Left forelimb (tissue), 1 donor: ENCODE data around the gene FILIP1L.

ENCODE experiments used
- DNase-seq: peaks from one replicate; pipeline ENCODE4 v3.0.0-alpha.2; 2018; ENCODE audit warnings: low spot score

The FILIP1L gene

DNA sequence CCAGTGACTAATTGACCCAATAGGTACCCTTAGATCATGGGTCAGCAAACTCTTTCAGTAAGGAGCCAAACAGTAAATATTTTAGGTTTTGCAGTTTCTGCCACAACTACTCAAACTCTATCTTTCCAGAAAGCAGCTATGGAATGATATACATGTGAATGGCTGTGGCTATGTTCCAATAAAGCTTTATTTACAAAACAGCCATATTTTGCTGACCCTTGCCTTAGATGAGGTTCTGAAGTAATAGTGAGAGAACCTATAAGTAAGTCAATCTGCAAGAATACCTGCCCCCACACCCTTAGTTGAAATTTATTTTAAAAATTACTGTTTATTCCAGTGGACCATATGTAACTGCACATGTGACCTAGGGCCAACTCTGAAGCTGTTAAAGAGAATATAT is 162.6 kb downstream of the FILIP1L start:
- DNase-seq: no peak

DNA sequence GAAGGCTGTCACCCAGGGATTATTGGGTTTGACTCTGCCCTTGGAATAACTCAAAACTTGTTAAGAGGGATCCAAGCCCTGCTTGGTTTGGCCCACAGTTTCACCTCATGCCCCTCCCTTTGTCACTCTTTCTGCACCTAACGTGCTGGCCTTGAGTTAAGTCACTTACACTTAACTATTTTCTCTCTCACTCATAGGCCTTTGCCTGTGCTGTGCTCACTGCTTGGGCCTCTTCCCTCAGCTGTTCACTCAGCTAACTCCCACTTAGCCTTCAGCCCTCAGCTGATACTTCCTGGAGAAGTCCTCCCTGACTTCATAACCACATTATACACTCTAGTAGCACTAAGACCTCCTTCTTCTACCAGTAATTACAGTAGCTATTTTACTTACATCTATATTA is 163.4 kb downstream of the FILIP1L start:
- no peak for DNase-seq

DNA sequence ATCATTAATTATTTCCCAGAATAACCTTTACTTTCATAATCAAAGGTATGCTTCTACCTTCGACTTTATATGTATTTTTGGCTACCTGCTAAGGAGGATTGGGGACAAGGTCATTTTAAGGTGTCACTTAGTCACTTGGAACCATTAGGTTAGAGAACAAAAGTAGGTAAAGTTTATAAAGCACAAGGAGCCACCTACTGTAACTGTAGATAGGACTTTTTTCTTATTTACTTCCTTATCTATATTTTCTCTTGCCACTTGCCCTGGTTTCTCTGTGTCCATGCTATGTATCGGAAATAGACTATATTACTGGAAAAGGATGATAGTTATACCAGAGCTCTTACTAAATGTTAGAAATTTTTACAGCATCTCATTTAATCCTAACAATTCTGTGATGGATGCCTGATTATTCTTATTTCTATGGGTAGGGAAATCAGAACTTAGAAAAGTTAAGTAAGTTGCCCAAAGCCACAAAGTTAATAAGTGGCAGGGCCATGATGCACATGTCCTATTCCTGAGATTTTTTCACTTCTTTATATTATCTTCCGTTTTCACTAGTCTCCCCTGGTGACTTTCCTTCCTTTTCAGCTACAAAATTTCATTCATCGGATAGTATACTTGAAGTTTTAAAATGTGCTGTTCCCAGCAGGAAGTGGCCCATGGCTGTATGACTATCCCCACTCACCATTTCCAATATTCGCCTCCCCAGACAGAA is 164.2 kb downstream of the FILIP1L start:
- no peak for DNase-seq

DNA sequence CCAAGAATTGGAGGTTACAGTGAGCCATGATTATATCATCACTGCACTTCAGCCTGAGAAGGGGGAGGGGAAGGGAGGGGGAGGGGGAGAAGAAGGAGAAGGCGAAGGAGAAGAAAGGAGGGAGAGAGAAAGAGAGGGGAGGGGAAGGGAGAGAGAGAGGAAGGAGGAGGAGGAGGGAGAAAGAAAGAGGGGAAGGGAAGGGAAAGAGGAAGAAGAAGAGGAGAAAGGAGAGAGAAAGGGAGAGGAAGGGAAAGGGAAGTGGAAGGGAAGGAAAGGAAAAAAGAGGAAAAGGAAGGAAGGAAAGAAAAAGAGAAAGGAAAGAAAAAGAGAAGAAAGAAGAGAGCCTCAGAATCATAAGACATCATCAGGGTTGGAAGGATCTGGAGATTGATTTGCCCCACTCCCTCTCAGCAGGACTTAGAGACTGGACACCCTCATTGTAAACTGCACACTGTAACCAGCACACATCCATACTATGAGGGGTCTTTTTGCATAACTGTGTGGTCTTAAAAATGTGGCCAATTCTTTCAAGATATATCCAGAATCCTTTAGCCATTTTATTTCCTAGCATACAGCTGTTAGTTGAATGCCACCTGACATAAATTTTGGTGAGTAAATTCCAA is 165.7 kb downstream of the FILIP1L start:
- no peak for DNase-seq

DNA sequence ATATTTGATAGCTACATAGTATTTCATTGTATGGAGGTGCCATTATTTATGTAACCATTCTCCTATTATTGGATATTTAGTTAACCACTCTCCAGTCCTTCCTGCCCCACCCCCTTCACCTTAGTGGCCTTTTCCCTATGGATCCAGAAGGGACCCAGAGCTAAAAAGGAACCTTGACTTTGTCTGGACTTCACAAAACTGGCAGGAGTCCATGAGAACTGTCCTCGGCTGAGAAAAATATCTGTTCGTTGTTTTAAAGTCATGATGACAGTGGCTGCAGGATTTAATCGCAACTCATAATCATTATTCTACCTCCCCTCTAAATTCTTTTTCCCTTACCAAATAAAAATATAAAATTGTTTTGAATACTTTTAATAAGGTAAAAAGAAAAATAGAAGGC is 166.9 kb downstream of the FILIP1L start:
- DNase-seq: no peak

DNA sequence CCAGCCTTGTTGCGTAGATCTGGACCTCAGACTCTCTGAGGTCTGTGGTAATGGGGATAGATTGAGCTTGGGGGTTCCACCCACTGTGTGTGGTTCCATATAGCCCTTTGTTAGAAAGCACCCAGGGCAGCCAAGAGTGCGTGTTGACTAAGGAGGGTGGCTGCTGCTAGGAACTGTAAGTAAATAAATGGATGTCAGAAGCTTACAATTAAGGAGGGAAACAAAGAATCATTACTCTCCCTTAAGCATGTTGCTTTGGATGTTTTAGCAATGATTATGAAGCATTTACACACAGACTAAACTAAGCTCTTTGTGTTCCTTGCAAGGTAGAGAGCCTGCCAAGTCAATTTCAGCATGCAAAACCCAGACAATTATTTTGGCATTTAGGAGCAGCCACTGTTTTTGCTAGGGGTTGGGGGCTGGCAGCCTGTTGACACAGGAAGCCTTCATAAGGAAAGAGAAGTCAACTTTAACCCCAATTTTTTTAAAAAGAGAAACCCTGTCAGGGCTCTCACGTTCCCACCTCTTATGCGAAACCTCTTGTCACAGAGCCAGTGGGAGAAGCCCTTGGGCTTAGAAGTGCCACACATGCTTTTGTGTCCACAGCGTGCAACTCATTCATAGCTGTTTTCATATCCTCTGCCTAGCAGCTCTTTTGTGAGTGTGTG is 168.8 kb downstream of the FILIP1L start:
- no peak for DNase-seq

DNA sequence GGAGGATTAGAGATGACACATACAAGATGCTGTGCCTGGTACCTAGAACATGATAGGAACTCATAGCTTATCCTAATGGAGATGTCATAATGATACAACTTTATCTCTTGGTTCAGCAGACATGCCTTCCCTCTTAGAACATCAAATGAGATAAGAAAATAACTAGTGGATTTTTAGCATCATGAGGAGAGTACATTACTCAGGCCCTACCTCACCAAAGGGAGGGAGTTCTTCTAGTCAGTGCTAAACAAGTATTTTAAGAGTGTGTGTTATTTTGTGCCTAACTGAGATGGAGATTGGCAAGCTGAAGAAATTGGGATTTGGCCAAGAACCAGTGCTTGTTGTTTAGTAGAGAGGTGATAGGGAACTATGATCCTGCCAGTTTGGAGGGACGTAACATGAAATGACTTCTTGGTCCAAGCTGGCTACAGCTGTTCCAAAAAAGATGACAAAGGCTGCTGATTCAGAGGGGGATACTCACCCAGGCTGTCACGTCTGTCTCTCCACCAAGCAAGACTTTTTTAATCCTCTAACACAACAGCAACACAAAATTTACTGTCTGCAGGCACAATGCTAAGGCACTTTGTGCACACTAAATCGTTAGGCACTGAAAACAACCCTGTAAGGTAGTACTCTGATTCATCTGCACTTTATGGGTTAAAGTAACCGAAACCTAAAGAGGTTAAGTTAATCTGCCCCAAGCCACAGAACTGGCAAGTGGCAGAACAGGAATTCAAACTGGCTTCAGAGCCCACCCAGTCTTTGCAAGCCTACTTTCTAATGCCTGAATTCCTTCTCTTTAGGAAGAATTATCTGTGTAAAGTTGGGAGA is 170.2 kb downstream of the FILIP1L start:
- DNase-seq: no peak

DNA sequence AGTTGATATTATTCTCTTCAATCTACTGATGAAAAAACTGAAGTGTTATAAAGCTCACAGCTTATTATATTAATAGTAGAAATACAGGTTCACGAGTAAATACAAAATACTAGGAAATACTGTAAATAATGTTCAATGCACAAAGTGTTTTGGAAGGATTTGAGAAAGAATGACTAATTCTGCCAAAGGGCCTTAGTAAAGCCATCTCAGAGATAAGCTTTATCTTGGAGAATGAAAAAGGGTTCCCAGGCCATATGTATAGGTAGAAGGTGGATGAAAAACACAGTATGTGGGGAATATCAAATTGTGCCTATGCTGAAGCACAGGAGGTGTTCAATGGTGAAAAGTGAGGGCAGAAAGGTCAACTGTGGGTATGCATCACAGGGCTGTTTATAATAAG is 173.1 kb downstream of the FILIP1L start:
- DNase-seq: no peak

DNA sequence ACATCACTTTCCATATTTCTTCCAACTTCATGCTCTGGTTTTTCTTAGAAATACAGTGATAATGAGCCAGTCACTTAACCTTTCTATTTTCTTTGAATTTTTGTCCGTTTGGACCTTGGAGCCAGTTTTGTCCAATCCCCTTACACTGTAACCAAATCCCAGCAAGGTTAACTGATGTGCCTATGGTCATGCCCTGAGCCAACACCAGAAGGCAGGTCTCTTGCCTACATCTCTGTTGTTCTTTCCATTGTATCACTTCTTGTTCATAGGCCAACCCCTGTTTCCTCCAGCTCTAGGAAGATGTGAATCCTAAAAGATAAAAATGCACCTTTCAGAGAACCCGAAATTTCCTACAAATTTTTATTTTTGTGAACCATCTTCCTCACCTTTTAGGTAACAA is 174.0 kb downstream of the FILIP1L start:
- DNase-seq: no peak

DNA sequence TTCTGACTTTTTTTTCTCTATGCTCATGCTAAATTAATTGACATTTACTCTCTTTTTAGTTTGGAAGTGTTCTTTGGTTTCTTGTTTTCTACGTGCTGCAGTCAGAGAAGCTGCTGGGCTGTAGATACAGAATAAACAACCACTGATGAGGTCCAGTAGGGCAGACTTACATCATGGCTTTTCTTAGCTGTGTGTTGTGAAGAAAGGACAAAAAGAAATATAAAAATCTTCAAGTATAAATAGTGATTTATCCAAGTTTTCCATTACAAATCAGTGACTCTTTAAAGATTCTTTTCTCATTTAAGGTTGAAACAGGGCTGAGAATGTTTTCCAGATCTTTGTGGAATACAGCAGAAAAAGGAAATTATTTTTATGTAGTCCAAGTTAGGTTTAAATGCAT is 174.4 kb downstream of the FILIP1L start:
- no peak for DNase-seq

DNA sequence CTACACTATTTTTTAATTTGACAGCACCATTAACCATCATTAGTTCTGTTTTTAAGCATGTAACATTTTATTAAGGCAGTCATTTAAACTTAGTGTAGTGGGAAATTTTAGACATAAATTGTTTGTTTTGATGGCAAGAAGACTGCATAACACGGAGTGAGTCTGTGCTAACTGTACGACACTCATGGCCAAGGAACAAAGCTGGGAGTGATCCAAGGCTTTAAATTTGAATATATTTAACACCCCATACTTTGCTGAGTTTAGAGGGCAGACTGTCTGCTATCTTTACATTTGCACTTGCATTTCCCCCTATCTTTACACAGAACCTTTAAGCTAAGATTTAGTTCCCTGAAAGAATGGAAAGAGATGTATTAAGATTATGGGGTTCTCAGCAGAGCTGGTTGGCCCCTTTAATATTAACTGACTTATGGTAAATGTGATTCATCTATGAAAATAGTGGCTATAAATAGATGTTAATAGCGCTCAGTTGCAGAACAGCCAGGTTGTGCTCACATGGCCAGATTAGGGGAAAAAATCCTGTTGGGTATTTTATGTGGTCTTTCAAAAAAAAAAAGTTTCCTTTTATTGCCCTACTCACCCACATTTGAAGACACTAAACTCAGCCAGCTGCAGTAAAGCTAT is 175.9 kb downstream of the FILIP1L start:
- DNase-seq: no peak

DNA sequence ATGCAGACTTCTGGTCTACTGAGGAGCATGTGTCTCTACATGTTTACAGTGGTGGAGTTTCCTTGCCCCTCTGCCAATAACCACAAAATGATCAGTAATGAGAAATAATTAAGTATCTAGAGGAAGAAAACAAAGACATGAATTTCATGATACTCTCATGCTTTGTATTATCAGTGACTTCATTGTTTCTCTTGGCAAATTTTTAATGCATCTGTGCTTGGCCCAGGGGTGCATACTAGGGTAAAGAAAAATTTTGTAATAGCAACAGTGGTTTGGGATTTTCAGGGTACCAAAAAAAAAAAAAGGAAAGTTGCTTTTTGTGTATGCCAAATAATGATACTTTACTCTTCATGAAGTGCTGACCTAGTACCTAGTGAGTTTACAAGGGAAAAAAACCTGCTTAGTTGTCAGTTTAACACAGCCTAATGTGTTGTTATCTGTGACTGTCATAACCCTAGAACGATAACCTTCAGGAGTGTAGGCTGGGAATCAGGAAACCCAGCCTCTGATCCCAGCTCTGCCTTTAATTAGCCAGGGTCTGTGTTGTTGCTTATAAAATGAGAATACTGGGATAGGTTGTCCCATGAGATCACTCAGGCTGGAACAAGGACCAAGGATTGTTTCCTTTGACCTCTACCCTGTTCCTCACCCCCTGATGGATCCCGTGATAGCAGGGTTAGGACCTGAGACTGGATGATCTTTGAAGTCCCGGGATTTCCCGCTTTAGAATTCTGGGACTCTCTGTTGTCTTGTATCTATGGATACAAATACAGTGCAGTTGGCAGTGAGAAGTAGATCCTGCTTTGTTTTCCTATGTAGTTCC is 179.1 kb downstream of the FILIP1L start:
- DNase-seq: no peak

DNA sequence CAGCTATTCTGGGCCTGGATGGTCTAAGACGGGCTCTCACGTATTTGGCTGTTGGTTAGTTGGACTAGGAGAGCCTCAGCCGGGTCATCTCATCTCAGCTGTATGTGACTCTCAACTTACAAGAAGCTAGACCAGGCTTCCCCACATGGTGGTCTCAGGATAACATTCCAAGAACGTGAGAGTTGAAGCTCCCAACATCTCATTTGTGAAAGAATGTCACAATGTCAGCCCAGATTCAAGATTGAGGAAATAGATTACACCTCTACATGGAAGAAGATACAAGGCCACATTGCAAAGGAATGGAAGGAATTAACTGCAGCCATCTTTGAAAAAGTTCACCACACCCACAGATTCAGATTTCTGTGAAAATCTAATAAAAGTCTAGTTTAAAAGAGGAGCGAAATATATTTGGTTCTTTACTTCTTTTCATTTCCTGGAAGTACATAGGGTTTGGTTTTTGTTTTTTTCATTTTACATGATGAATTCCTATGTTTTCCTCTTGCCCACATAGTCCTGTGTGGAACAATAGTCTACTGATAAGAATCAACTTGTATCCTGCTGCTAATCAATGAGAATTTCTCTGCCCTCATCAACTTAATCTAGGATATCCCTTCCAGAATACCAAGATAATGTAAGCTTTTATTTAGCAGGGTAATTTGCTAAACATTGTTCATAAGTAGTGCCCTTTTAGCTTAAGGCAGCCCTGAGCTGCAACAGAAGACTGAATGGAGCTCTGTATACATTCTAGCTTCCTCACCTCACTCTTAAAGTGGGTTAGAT is 180.1 kb downstream of the FILIP1L start:
- no peak for DNase-seq

DNA sequence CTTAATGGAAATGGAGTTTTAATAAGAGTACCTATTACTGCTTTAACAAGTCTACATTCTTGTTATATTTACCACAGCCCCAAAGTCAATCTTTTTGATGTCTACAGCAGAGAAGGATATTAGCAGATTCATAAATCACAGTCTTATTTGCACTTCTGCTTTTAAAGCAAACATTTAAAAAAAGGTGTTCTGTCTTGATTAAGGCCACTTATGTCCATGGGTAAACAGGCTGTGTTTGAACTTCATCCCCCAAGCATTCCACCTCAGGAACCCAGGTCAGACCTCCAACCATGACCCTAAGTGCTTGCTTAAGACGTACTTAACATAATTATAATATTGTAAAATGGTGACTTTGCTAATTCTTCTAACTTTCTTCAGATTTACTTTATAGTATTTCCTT is 183.2 kb downstream of the FILIP1L start:
- no peak for DNase-seq

DNA sequence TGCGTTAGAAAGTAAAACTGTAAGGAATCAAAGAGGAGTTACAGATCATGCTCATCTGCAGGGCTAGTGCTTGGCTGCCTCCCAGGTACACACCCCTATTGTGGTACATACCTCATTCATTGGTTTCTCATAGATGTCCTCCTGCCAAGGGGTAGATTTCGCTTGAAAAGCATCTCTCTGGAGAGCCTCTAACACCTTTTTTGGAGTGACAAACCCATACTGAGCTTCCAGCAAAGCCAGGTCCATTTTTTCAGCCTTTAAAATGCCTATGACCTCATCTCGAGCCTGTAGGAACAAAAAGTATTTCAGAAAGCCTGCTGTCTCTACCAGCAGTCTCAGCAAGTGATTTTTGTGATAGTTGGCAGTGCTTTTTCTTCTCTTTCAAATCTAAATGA is 184.6 kb downstream of the FILIP1L start:
- DNase-seq: peak; percentile 80

DNA sequence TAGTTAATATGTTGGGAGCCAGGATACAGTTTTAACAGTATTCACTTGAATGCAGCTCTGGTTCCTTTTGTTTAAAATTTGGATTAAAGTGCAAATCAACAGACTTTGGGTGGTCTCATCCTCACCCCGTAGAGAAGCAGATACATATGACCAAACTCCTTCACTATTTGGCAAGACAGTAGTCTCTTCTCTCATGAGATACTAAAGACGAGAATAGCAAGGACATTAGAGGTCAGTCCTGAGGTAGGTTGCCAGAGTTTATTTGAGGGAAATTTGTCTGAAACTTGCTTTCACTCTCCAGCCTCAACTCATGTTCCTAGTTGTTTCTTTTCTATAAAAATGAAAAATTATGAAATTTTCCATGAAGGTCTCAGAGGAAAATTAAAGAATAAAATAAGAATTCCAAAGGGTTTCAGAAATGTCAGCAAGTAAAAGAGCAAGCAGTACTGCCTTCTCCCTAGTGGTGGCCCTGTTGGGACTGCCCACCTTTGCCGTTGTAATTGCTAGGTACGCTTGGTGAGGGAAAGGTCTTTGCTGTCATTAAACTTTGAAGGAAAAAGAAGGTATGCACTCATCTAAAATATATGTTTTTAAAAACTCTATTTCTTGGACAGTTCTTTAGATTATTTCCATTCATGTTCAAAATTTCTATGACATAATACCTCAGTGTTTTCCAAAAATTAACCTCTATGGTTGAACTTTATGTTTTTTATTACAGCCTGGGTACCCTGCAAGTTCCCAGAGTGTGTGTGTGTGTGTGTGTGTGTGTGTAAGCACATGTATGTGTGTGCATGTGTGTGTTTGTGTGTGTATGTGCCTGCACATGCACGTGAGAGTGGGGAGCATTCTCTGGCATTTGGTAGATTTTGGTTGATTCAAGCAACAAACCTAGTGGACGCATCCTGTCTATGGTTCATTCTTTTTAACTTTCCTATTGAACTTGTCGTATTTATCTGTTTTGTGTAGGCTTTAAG is 185.2 kb downstream of the FILIP1L start:
- DNase-seq: no peak

DNA sequence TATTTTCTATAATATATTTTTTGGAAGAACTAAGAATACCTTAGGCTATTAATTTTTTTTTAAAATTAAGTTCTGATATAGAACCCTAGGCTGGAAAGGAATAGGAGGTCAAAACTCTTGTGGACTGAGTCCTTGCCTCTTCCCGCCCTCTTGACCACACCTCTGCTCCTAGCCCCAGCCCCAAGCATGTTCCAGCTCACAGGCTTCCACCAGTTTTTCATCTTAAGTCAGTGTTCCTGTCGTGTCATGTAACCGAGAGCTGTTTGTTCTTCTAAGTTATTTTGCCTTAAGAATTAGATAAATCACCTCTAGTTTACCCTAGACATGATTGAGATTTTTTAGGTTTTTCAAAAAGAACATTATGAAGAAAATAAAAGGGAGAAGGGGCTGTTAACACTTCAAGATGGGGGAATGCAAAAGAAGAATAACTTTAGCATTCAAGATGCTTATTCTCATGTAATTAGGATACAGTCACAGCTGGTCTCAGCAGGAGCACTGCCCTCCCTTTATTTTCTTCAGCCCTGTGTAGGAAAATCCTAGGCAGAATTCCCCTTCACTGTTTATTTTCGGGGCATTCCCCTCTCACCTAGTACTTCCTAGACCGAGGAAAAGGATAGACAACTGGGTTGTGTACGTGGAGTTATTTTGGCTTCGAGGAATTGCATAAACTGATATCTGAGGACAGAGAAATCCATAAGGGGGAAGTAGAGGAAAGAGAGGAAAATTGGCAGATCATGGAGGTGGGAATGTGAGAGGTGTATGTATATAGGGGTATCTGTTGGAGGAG is 186.4 kb downstream of the FILIP1L start:
- no peak for DNase-seq

DNA sequence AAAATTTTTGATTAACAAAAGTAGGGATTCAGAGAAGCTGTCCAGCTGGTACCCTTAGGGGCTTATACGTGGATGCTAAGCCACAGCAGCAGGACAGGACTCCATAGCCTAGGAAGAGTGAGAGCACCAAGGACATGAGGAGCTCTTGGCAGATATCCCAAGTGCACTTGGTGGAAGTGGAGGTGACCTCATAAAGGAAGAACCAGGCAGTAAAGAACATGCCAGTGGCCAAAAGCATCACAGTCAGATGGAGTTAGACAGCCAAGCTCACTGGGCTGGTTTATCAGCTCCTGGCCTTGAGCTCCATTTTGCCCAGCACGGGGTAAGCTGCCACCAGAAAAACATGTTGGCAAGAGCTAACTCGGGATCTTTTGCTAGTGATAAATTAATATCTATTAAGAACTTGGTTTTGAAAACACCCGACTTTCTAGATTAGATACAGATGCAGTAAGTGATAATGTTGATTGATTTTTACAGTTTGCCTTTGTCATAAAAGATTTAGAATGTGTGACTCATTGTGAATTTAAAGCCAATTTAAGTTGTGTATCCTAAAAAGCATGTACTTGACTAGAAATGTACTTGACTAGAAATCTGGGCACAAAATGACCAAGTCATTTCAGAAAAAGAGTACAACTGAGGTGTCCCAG is 188.6 kb downstream of the FILIP1L start:
- no peak for DNase-seq
